ENCODE measurements around the gene DEPDC5.

Gene DEPDC5

DNA sequence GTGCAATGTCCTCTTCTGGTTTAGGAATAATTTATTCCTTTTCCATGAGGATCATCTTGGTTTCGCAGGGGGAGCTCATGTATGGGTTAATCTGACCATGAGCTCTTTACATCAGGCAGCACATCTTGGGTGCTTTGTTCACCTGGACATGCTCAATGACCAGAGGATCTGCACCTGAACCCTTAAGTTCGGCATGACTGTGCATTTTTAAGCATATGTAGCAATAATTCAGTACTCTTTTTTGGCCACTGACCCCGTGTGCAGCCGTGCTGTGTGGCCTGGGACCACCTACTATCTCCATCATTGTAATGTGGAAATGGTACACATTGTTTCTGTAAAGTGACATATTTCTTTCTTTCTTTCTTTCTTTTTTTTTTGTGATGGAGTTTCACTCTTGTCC lies 62.9 kb downstream of the DEPDC5 start:
- no peak for DNase-seq

- DNase-seq = peak; percentile 5
Observed at GRCh38 chr22:31818481-31819392, 64.9 kb downstream of the DEPDC5 start.

DNA sequence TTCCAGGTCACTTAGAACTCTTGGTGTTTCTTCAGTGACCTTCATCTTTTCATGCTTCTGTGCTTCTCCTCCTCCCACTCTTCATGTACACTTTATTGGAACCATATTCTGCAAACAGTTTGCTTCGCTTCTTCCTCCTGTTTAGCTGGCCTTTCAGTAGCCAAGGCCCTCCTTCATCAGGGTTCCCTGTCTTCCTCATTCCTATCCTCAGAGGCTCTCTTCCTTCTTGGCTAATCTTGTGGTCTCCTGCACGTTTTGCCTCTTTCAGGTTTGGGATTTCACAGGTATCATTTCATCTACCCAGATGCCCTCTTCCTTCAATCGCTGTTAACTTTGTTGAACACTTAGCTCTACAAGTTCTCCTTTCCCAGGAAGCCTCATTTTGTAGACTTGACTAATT lies 66.8 kb downstream of the DEPDC5 start:
- no peak for DNase-seq

GRCh38 chr22:31821572-31821971 lies 67.8 kb downstream of the DEPDC5 start:
- DNase-seq = no peak

DNA sequence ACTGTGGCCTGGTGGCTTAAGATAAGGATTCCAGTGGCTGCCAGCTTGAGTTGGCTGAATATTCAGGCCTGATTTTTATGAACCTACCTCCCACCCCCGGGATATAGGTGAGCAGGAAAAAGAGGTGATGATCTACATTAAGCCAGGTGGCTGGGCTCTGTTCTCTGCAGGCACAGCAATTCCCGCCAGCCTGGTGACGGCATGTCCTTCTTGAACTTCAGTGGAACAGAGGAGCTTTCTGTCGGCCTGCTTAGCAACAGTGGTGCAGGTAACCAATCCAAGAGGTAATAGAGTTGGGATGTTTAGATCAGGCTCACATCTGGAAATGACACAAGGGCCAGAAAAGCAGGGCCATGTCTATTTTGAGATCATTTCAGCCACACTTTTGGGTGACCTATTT lies 68.7 kb downstream of the DEPDC5 start:
- no peak for DNase-seq

- no peak for DNase-seq
Observed at GRCh38 chr22:31825513-31825912, 71.7 kb downstream of the DEPDC5 start.

DNA sequence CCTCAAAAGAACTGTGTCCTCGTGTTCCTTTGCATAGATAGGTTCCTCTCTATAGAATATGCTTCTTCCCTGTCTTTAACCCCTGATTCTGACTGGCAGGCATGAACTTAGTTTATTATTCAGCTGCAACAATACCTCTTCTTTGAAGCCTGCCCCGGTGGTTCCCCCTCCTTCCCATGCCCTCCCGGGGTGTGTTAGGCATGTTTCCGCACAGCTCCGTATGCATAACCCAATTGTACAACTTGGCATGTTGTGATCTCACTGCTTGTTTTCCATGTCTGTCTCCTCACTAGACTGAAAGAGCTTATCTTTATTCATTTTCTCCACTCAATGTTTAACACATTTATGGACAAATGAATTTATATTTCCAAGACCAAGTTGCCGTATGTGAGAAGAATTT lies 72.6 kb downstream of the DEPDC5 start:
- DNase-seq = no peak

DNA sequence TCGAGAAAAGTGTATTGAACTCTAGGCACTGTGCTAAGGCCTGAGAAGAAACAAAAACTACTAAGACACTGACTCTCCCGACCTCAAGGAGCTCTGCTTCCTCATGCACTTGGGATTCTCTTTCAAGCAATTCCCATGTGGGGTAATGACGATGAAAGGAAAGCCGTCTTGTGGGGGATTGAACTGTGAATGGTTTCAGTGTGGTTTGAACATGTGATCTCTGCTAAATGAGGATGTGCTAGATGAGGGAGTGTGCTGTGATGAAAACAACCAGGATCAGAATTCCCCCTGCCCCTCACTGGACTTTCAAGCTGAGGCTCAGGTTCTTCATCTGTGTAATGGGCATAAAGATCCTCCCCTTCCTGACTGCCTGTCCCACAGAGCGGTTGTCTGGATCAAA lies 74.9 kb downstream of the DEPDC5 start:
- no peak for DNase-seq

GRCh38 chr22:31829505-31829904 lies 75.7 kb downstream of the DEPDC5 start:
- peak; percentile 27 for DNase-seq

DNA sequence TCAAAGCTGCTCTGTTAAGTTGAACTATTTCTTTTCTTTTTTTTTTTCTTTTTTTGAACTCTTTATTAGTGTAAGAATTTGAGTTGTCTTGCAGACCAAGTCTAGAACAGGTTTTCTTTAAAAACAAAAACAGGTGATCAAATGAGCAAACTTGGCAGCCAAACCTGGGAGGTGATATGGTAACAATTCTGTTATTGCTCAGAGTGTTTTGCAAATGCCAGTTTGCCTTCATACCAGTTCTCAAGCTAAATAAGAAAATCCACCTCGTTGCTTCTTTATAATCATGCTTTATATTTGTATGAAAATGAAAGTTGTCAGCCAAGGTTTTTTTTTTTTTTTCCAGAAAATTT lies 76.9 kb downstream of the DEPDC5 start:
- DNase-seq = no peak

- DNase-seq = no peak
Observed at GRCh38 chr22:31833930-31834329, 80.1 kb downstream of the DEPDC5 start.

DNA sequence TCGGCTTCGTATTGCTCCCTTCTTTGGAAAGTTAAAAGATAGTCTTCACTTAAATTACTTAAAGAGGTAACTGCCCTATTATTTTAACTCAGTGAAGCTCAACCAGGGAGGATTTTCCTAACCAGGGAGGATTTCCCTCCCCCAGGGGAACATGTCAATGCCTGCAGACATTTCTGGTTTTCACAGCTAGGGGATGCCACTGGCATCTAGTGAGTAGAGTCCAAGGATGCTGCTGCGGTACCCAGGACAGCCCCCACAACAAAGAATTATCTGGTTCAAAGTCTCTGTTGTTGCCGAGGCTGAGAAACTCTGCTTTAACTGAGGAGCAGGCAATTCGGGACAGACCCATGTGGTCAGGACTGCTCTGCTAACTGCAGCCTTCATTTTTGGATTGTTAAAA lies 82.2 kb downstream of the DEPDC5 start:
- DNase-seq = no peak

DNA sequence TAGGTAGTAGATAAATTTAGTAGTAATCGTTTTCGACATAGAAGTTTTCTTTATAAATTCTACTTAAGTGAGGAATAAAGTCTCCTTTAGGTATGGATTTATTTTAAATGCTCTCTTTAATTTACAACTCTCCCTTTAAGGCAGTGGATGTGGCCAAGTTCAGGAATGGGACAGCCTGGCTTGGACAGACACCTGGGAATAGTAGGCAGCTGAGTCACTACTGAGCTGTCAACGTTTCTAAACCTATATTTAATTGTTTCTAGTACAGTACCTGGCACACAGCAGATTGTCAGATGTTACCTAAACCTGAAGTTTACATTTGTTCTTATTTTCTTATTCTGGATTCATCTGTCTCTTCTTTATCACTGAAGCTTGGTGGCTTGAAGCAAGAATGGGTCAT lies 85.1 kb downstream of the DEPDC5 start:
- DNase-seq = no peak

DNA sequence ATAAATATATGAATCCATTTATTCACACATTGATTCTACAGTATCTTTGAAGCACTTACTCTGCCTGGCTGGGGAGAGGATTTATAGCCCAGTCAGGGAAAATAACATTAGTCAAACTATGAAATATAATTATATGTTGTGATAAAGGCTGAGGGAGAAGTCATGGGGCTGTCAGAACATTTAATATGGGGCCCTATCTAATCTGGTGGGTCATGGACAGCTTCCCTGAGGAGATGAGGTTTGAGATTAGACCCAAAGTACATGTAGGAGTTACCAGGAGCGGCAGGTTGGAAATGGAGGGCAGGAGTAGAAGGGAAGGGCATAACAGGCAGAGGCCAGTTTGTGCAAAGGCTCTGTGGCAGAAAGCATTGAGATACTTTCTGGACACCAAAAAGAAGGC lies 86.2 kb downstream of the DEPDC5 start:
- no peak for DNase-seq

GRCh38 chr22:31840585-31840984 lies 86.8 kb downstream of the DEPDC5 start:
- no peak for DNase-seq

DNA sequence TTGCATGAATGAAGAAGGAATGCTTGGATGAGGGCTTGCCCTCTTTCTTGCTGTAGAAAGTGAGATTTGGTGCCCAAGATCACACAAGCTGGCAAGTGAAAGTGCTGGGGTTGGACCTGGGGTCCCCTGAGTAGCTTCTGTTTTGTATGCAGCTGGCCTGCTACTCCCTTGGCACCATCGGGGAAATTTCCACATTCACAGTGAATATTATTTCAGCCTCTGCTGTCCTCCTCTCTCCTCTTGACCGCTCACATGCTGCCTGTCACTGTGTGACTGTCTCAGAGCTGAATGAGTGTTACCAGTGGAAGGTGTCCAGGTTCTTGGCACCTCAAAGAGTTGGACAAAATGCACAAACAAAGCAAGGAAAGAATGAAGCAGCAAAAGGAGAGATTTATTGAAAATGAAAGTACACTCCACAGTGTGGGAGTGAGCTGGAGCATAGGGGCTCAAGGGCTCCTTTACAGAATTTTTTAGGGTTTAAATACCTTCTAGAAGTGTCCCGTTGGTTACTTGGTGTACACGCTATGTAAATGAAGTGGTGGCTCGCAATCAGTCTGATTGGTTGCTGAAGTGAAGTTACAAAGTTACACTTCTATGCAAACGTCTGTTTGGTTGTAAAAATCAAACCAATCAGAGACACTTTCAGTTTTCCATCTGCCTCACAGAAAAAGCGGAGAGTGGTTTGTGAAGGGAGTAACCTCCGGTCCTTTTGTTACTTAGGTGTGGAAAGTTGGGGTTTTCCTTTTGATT lies 87.4 kb downstream of the DEPDC5 start:
- DNase-seq = no peak

DNA sequence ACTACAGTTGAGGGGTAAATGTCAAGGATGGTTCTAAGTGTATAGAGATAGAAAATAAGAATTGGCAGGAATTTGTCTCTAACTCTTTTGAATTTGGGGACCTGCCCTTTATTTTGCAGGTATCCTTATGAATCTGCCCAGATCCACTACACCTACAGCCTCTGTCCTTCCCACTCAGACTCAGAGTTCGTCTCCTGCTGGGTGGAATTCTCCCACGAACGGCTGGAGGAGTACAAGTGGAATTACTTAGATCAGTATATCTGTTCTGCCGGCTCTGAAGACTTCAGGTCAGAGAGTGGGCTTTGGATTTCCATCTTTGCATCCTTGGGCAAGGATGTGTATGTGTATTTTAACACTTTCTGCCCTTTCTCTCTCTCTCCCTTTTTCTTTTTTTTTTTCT lies 89.7 kb downstream of the DEPDC5 start:
- no peak for DNase-seq

- no peak for DNase-seq
Observed at GRCh38 chr22:31844941-31845340, 91.1 kb downstream of the DEPDC5 start.

DNA sequence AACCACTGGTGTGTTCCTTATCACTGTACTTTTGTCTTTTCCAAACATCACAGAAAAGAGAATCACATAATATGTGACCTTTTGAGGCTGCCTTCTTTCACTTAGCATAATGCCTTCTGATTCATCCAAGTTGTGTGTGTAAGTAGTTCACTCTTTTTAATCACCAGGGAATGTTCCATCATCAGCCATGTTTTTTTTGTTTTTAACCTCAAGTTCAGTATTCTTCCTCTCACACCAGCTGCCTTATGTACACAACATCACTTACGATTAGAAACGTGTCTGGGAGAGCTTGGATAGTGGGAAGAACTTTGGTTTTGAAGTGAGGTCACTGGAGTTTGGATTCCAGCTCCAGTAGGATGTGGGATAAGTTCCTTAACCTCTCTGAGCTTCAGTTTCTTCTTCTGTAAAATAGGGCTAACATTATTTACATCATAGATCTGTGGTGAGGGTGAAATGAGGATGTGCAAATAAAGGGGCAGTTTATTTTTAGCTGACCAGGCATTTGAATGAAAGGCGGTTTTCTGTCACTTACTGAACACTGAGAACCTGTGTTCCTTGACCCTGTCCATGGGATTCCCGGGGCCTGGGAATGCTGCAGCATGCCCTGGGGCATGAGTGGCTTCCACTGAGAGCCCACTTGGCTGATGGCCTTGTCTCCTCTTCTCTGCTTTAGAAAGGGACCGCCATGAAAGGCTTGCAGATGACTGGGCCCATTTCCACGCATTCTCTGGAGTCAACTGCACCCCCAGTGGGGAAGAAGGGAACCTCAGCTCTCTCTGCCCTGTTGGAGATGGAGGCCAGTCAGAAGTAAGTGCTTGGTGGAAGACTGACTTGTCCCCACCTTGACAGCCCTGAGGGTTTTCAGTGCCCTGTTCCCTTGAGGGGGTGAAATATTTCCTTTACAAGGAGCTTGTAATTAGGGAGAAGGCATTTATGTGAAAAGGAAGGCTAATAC lies 92.6 kb downstream of the DEPDC5 start:
- no peak for DNase-seq

DNA sequence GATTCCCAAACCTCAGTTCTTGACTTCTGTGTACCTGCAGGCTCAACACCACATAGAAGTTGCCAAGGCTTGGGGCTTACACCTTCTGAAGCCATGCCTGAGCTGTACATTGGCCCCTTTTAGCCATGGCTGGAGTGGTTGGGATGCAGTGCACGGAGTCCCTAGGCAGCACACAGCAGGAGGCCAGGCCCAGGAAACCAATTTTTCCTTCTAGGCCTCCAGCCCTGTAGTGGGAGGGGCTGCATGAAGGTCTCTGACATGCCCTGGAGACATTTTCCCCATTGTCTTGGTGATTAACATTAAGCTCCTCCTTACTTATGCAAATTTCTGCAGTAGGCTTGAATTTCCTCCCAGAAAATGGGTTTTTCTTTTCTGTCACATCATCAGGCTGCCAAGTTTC lies 94.6 kb downstream of the DEPDC5 start:
- DNase-seq = no peak

DNA sequence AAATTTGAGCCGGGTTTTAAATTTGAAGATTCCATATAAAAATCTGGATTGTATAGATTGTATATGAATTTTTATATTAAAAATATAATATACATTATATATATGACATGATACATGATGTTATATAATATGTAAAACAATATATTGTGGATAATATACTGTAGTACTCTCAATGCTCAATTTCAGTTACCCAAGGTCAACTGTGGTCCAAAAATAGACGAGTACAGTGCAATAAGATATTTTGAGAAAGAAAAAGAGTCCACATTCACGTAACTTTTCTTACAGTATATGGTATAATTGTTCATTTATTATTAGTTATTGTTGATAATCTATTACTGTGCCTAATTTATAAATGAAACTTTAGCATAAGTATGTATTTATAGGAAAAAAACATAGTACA lies 96.3 kb downstream of the DEPDC5 start:
- DNase-seq = no peak

- DNase-seq = no peak
Observed at GRCh38 chr22:31852691-31853421, 99.0 kb downstream of the DEPDC5 start.
